NCI-H146 treated with DMSO at 0.1 percent for 48 hours (cell line): ENCODE measurements around the gene SHROOM2.

ENCODE experiments used
- DNase-seq: peaks from one replicate; lab custom pipeline; 2025; ENCODE audit not compliant: unreplicated experiment; lab: John Stamatoyannopoulos, UW

The SHROOM2 gene

DNA sequence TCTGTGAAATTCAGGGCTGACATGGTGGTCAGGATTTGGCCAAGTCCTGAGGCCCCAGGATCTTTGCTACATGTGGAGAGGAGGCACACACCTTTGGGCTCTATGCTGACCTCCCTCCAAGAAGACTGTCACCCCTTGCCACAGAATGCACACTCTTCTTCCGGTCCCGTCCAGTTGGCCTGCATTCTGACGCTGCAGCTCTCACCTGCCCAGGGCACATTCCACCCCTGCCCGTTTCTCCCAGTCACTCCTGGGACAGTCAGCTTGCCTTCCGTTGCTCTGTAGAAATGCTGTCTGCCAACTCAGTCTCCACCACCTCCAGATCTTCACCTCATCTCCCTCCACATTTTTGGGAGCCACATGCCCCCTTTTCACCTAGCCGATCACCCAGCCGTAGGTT is 76.7 kb downstream of the SHROOM2 start:
- DNase-seq: no peak

DNA sequence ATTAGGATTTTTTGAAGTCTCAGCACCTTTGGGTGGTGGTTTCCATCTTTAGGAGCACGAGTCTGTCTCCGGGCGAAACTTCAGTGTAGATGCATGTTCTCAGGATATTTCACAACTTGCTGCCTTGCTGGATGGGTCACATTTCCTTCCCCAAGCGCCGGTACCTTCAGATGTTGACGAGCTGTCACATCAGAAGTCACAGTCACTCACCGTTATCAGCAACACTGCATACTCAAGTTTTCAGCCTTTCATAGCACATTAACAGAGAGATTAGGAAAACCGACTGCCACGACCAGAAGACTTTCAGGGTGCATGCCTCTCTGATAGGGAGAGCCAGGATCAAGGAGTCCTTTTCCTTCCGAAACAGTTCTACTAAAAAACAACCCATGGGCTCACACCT is 77.8 kb downstream of the SHROOM2 start:
- no peak for DNase-seq

DNA sequence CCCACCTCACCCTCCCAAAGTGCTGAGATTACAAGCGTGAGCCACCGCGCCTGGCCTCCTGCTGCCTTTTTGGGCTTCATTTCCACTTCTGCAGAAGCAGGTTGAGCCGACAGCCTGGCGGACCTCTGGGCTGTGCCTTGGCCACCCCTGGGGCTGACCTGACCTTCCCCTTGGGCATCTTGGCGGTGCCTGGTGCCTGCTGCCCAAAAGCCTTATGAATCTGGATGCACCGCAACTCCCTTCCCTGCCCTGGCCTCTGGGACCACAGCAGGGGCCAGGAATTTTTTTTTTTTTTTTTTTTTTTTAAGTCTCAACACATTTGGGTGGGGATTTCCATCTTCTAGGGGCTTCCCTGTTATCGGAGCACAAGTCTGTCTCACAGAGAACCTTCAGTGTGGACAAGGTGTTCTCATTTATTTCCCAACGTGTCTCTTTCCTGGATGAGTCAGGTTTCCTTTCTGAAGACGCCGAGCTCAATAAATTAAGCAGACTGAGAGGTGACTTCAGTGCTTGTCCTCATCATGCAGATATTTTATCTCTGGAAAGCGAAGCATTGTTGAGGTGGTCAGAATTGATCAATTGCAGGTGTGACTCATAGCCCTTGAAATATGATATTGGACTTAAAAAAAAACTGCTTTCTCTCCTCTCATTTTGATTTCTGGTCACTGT is 79.7 kb downstream of the SHROOM2 start:
- DNase-seq: no peak

DNA sequence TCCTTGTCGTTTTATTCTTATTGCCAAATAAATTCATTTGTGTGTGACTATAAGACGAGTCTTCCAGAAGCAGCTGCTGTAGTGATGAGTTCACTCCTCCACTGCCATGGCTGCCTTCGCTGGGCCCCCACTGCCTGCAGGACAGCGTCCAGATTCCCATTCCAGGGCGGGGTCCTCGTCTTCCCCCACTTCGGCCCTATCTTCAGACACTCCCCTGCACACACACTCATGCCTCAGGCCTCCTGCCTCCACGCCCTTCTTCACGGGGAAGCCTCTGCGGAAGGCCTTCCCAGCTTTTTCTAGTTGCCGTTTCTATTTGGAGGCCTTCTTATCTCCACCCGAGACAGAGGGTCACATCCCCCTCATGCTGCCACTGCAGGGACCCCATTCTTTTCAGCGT is 80.4 kb downstream of the SHROOM2 start:
- DNase-seq: no peak

DNA sequence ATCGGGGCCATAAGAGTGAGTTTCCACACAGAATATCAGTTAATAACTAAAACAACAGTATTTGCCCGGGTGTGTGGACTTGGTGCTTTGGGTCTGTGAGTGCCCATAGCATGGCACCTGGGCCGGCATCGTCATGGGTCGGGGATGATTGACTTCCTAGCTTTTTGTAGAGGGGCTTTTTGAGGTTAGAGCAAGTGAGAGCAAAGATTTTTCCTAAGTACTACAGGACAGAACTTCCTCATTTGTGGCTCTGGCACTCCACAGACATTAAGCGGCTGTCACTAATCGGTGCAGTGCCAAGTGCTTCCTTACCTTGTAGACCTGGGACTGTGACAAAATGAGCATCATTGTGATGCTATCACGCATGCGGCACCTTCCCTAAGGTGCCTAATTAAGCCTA is 81.0 kb downstream of the SHROOM2 start:
- no peak for DNase-seq

DNA sequence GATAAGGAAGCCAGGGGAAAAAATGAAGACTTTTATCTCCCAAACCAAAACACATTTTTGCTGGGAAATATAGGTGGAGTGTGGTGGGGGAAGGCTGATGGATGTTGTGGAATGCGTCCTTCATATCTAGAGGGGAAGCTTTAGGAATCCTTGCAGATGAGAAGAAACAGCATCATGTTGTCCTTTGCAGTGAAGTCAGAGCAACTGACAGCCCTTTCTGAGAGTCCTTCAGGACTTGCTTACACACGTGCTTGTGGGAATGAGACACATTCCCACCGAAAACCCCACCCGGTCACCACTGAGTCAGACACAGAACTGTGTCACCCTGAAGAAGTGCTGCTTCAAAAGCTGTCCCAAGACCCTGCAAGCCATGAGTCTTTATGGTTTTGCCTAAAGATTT is 81.5 kb downstream of the SHROOM2 start:
- DNase-seq: no peak

DNA sequence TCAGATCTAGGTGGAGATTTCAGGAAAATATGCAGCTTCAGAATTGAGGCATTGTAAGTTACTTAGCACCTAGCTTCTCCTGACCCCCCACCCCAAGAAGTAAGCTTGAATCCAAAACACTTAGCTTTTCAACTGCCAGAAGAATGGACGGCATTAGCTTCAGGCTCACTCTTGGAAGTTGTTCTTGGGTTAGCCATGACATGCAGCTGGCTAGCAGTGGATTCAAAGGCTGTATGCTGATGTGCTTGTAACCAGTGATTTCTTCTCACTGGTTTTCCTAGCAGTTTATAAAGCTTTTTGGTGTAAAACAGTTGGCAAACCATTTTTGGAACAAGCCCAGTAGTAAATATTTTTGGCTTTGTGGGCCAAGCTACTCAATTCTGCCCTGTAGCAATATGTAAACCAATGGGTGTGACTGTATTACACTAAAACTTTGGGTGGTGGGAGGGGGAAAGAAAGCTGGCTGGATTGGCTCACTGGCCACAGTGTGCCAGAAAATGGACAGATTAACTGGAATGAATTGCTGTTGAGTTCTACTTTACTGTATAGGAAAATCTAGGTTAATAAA is 85.6 kb downstream of the SHROOM2 start:
- no peak for DNase-seq

DNA sequence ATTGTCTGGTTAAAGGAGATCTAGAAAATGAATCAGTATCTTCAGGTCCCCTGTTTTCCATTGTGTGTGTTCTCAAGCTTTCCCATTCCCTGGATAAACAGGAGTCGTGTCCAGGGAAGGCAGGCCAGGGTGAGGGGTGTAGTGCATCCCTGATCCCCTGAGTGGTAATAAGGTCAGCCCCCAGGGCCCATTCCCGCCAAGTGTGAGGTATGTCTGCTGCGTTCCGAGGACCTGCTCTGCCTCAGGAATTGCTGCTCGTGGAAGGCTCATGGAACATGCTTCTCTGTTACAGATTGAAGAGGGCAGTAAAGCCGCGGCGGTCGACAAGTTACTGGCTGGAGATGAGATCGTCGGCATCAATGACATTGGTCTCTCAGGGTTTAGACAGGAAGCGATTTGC is 87.1 kb downstream of the SHROOM2 start:
- DNase-seq: no peak

DNA sequence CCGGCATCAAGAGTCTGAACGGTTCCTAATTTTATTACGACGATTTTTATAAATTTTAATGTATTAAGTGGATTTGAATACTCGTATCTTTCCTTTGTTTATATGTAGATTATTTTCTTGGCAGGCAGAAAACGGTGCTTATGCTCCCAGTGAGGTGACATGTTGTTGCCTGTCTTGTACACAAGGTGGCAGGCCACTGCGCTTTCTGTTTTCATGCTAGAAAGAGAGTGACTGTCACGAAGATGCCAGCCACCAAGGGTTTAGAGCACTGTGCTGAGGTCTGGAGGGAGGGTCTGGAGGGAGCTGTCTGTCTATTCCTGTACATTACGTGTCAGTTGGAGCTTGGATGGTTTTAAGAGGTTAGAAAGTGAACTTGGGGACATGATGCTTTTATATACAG is 87.7 kb downstream of the SHROOM2 start:
- peak; percentile 1 for DNase-seq

DNA sequence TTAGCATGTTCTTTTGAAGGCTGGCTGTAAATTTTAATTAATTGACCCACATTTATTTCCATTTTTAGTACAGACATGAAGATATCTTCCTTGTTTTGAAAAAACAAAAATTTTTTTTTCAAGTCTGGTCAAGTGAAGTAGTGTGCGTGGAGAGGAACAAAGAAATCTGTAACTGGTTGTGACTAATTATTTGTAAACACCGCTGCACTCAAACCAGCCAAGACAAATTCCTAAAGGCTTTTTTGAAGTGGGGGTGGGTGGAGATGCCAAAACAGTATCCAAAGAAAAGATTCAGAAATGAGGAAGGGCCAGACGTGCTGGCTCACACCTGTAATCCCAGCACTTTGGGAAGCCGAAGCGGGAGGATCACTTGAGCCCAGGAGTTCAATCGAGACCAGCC is 88.3 kb downstream of the SHROOM2 start:
- DNase-seq: no peak

DNA sequence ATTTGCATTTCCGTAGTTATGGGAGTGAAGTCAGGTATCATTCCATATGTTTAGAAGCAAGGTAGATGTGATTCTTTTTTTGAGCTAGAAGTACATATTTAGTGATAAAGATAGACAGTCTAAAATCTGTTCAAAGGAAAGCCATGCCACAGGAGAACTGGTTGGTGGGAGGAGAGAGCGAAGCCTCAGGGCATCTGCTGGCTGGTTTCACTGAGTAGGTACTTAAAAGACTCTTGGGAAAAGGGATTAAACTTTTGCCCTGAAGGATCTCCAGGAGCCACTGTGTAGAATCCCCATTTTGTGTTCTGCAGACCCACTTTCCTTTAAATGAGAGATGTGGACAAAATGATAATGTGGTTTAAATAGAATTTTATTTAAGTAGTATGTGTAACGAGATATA is 89.6 kb downstream of the SHROOM2 start:
- DNase-seq: no peak

DNA sequence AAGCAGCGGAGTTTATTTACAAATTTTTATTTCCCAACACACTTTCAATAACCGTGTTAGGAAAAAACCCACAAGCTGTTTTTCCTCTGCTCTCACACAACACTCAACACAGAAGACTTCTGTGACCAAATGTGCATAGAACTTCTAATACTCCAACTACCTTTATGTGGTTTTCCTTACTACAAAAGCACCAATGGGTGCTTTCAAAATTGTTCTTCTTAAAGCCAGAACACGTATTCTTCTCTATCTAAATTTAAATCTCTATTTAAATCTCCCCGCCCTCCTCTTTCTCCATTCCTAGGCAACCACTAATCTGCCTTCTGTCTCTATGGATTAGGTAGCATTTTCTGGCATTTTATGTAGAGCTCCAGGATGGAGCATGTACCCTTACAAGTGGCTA is 90.0 kb downstream of the SHROOM2 start:
- DNase-seq: no peak

DNA sequence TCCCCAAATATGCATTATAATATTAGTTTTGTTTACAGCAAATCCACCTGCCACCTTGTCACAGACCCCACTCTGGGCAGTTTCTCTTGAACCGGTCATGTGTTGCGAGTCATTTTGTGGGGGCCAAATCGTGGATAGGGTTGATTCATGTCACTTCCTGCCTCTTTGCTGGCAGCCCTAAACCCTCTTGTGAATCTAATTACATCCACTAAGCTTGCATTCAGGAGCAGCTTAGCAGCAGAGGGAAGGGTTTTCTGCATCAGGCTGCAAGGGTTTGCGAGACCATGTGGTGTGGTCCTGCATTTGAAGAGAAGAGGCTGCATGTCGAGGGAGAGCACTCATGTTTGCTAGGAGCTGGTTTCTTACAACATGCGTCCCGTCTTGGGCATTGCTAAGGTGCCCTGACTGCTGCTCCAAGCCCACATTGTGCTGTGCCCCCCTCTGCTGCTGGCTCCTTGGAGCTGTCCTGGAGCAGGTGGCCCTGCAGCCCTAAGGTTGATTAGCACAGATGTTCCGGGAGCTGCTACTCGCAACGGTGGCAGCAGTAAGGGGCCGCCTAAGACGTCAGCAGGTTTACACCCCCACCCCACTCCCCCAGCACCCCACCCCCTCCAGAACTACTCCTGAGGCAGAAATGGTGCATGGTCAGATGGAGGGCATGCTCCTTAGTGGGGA is 92.1 kb downstream of the SHROOM2 start:
- no peak for DNase-seq

DNA sequence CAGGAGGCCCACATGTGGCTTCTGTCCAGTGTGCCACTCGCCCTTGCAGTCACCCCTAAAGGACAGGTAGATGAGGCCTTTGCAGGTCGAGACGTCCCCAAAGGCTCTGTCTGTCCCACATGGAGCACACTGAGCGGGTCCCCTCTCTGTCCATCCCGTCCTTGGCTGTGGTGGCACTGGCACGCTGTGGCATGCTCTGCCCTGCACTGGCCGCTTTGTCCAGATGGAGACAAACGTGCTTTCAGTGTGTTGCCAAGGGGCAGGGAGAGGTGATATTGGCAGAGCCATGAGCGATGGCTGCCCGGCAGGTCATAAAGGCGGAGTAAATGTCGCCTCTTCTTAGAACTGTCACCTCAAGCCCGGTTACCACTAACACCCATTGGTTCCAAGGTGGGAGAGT is 94.0 kb downstream of the SHROOM2 start:
- DNase-seq: no peak

DNA sequence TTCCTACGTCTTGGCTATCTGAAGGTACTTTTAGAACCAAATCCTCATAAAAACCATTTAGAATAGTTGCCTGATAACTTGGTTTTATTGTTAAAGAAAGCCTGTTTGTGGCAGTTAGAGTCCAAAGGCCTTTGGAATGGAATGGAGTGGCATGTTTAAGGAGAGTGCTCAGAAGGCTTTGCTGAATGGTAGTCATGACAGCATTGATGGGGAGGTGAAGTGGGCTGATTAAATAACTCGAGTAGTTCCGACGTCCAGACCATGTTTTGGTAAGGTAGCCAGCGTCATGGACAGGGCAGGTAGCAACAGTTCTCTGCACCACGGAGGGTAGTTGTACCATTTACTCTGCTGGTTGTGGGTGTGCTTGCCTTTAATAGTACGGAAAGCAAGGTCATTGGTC is 94.6 kb downstream of the SHROOM2 start:
- DNase-seq: no peak

DNA sequence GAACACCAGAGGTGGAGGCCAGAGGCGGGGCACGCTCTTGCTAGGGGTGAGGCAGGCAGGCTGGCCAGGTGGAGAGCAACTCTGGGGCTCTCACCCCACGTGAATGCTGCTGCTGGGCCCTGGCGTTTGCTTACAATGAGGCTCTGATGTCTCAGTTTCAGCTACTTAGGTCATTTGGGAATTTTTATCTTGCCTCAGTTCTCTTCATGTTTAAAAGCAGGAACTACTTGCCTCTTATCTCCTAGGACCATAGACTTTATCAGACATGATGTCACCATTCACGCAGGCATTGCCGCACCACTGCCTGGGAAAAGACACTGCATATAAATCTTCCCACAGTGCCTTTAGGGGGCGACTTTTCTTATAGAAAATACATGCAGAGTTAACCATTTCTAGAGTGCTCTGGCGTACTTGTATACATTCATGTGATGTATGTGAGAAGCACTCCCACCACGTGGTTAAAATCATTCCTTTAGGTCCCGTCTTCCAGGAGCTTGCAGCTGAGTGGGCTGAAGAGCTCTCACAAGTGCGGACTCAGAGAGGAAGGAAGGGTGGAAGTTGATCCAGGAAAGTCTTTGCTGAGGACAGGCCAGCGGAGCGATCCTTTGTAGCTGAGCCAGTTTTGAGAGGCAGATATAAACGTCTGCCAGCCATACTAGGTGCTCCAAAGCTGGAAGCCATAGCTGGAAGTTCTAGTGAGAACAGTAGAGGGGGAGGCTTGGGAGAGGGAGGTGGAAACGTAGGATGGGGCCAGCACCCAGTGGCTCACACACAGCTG is 96.6 kb downstream of the SHROOM2 start:
- DNase-seq: no peak

DNA sequence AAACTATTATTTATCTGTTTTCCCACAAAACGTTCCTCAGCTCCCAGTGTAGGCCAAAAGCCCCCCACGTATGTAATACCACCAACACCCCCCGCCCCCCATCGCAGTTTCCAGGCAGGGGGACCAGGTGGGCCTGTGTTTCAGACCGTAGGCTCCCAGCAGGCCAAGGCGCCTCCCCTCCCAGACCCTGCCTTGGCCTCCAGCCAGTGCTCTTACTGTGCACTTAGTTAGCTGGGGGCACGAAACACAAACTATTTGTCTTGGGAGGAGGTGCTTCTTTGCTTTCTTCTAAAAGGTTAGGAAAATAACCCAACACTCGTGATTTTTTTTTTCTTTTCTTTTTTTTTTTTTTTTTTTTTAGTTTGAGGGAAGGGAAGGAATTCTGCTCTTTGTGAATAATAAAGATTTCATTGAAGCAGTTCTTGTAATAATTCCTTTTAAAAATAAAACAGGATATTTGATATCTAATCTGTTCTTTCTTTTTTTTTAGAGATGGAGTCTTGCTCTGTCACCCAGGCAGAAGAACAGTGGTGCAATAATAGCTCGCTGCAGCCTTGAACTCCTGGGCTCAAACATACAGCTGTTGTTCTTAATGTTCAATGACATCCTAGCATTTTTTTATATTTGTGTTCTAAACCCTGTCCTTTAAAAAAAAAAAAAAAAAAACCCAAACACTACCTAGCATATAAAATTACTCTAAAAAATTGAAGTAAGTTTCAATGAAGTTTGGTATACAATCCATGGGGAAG is 98.0 kb downstream of the SHROOM2 start:
- DNase-seq: no peak

DNA sequence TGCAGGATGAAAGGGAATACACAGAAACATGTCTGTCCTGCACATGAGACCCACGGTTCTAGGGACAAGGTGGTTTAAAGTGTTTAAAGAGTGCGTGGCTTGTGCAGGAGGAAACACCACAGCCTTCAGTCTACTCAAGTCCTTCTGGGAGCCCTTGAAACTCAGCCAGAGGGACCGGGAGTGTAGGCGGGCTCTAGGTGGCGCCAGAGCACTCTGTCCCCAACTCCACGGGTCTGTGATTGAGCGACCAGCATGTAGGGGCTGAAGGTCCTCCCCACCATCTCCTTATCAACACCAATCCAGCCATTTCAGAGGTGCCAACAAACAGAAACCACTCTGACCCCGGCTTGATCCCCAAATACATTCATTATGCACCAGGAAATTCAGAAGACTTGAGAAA is 98.9 kb downstream of the SHROOM2 start:
- peak; percentile 5 for DNase-seq

DNA sequence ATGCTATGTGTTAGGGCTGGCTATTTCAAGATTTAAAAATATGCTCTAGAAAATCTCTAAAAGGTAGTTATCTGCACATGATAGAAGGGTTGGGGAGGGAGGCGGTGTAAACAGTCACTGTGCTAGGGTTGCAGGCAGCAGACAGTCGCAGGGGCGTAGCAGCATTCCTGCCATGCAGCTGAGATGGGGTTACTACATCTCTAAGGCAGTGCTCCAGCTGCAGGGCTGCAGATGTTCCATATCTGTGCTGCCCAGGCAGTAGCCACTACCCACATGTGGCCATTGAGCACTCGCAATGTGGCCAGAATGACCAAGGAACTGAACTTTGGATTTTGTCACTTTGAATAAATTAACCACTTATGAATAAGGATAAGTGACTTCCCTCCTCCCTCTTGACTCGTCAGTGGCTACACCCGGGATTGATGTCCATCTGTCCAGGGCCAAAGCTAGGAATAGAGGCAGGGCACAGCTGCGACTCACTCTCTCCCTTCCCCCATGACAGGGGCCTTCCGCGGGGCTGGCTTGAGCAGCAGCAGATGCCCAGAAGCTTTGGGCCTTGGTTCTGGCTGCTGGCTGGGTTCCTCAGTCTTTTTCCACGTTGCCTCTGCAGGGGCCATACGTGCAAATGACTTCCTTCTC is 101.5 kb downstream of the SHROOM2 start:
- DNase-seq: no peak

DNA sequence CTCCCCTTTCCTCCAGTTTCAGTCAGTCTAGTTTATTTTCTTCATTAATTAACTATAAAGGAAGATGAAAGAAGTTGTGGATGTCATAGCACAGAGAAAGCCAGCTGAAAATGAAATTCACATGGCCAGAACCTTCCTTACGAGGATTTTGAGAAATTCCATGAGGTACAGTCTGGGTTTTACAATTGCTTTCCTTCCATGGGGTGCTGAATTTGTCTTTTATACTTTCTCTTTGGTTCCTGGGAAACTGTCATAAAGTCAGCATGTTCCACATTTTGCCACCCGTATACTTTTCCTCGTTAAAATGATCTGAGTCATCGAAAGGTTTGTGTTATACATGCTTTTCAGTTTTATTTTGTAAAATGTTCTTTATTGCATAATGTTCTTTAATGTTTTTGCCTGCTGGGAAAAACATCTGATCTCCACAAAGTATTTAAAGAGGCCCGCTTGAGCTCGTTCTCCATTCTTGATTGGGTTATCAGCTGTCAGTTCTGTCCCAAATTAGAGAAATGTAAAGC is 102.8 kb downstream of the SHROOM2 start:
- no peak for DNase-seq

DNA sequence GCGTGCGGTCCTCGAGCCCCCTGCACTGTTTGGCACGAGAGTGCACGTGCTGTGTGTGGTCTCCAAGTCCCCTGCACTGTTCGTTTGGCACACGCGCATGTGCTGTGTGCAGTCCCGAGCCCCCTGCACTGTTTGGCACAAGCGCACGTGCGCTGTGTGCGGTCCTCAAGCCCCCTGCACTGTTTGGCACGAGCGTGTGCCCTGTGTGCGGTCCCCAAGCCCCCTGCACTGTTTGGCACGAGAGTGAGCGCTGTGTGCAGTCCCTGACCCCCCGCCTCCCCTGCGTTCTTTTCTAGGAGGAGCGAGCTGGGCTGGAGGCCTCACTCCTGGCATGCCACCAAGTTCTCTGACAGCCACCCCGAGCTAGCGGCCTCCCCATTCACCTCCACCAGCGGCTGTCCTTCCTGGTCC is 104.5 kb downstream of the SHROOM2 start:
- DNase-seq: no peak
